Fibroblast of lung (primary cell): ENCODE data around the gene OR7A10.
"Not testable (repeated sequence)": the region's sequence is repeated elsewhere in the genome, so short reads cannot be mapped to it uniquely, and the experiment has no call there.

Experiments used
- EZH2 ChIP-seq: IDR thresholded peaks from 2 replicates; pipeline ENCODE4 v1.5.1; 2012; ENCODE audit warnings: low read length, control low read depth, mild to moderate bottlenecking; ENCODE audit errors: missing control alignments
- TF ChIP-seq, protein P1 (sequence below), 2 donors: IDR thresholded peaks in 1 of 2; conservative IDR thresholded peaks in 1 of 2; 1 replicate in 1 of 2; 2 replicates in 1 of 2; pipeline ENCODE4 v1.5.1; 2011 to 2012; ENCODE audit warnings: low read length in 2 of 2, control low read depth in 1 of 2, inconsistent platforms in 1 of 2, low read depth in 1 of 2, mild to moderate bottlenecking in 1 of 2

DNA sequence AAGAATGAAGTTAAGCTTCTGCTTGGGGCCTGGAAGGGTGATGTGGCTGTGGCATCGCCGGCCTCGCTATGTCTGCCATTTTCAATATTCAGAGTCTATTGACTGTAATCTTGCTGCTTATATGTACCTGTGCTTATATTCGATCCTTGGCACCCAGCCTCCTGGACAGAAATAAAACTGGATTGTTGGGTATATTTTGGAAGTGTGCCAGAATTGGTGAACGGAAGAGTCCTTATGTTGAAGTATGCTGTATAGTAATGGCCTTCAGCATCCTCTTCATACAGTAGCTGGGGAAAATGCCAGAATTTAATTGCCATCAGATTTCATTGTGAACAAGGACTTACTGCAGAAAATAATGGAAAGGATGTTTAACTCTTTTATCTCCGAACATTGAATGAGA lies 56.5 kb downstream of the OR7A10 start:
- TF ChIP-seq, protein P1, sequence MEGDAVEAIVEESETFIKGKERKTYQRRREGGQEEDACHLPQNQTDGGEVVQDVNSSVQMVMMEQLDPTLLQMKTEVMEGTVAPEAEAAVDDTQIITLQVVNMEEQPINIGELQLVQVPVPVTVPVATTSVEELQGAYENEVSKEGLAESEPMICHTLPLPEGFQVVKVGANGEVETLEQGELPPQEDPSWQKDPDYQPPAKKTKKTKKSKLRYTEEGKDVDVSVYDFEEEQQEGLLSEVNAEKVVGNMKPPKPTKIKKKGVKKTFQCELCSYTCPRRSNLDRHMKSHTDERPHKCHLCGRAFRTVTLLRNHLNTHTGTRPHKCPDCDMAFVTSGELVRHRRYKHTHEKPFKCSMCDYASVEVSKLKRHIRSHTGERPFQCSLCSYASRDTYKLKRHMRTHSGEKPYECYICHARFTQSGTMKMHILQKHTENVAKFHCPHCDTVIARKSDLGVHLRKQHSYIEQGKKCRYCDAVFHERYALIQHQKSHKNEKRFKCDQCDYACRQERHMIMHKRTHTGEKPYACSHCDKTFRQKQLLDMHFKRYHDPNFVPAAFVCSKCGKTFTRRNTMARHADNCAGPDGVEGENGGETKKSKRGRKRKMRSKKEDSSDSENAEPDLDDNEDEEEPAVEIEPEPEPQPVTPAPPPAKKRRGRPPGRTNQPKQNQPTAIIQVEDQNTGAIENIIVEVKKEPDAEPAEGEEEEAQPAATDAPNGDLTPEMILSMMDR (conservative IDR thresholded peaks at IDR 0.05 in 1 of 2, IDR thresholded peaks at IDR 0.05 in 1 of 2; ENCODE audit: low read depth in 1 of 2, low read length in 2 of 2): not testable (repeated sequence)
- not testable (repeated sequence) for TF ChIP-seq EZH2
